Activated CD8-positive, alpha-beta memory T cell treated with anti-CD3 and anti-CD28 coated beads for 36 hours (primary cell): ENCODE measurements around the gene TICAM1. TPM values are rescaled to one million over a fixed set of nuclear protein-coding genes. Genes with fewer than 3 reads are reported as not detected.
"Not testable (repeated sequence)": the region's sequence is repeated elsewhere in the genome, so short reads cannot be mapped to it uniquely, and the experiment has no call there.

ENCODE experiments used
- CTCF ChIA-PET: fragments of 350-600 bp; sonication (Branson Sonifier 250); formaldehyde crosslinking; loops from one replicate; lab custom pipeline; 2021; ENCODE audit warnings: antibody characterized with exemption; lab: Charles Lee
- POLR2A ChIA-PET: fragments of 350-600 bp; sonication (Branson Sonifier 250); formaldehyde crosslinking; loops from one replicate; lab custom pipeline; 2021; ENCODE audit warnings: antibody characterized with exemption; lab: Charles Lee
- total RNA-seq, 2 experiments: library from RNA; stranded (reverse); gene quantifications; one replicate each; pipeline ENCODE4 v1.2.3, GENCODE V29; 2021

The TICAM1 gene
- total RNA-seq, result 10 to 100 TPM; 24.8 to 26.6 TPM

GRCh38 chr19:4831304-4831978 is at the start of gene TICAM1:
TICAM1 (minus strand) TSS chr19:4831712; CDS start chr19:4818377, 13,335 bp downstream.
- ChIA-PET POLR2A (interaction anchor here (0.5 to 0.7 kb wide), 4 partner anchors 80 to 996 kb away, joined by 5 to 15 read pairs (median 6); no protein-coding TSS in a partner anchor), CTCF (interaction anchor here (0.7 to 4.3 kb wide), 9 partner anchors 8 to 429 kb away, joined by 3 to 37 read pairs (median 3); no protein-coding TSS in a partner anchor)

- CTCF ChIA-PET, result interaction anchor here (0.8 kb wide), 1 partner anchor 152 kb away, joined by 3 read pairs; no protein-coding TSS in a partner anchor
- POLR2A ChIA-PET, result no interaction called here
Measured at GRCh38 chr19:4879041-4879440, 47.5 kb upstream of the TICAM1 start.

- CTCF ChIA-PET, result no interaction called here
- POLR2A ChIA-PET, result no interaction called here
Measured at GRCh38 chr19:4878491-4878968, 47.0 kb upstream of the TICAM1 start.

- ChIA-PET CTCF (no interaction called here), POLR2A (no interaction called here)
Measured at GRCh38 chr19:4877753-4878490, 46.4 kb upstream of the TICAM1 start.

GRCh38 chr19:4873930-4874329 is 42.4 kb upstream of the TICAM1 start:
- CTCF ChIA-PET, result interaction anchor here (0.6 to 7.0 kb wide), 2 partner anchors 39 to 157 kb away, joined by 4 to 30 read pairs; no protein-coding TSS in a partner anchor
- POLR2A ChIA-PET, result interaction anchor here (0.6 to 1.1 kb wide), 2 partner anchors 21 to 38 kb away, joined by 3 read pairs; no protein-coding TSS in a partner anchor

GRCh38 chr19:4871711-4872110 is 40.2 kb upstream of the TICAM1 start:
- CTCF ChIA-PET, result interaction anchor here (1.0 to 7.0 kb wide), 7 partner anchors 16 to 159 kb away, joined by 3 to 30 read pairs (median 7); partner anchors contain the start of gene UHRF1
- POLR2A ChIA-PET, result no interaction called here

GRCh38 chr19:4870025-4870700 is 38.7 kb upstream of the TICAM1 start:
- ChIA-PET POLR2A (interaction anchor here (0.6 to 0.9 kb wide), 2 partner anchors 13 to 41 kb away, joined by 3 to 4 read pairs; no protein-coding TSS in a partner anchor), CTCF (interaction anchor here (0.6 to 7.0 kb wide), 6 partner anchors 12 to 161 kb away, joined by 3 to 30 read pairs (median 6); no protein-coding TSS in a partner anchor)

- CTCF ChIA-PET, result interaction anchor here (0.6 to 2.7 kb wide), 7 partner anchors 17 to 163 kb away, joined by 3 to 13 read pairs (median 7); partner anchors contain the start of gene FEM1A
- POLR2A ChIA-PET, result no interaction called here
Measured at GRCh38 chr19:4868286-4868834, 36.8 kb upstream of the TICAM1 start.

GRCh38 chr19:4867534-4868285 is 36.2 kb upstream of the TICAM1 start, which contains the start of gene PLIN3:
PLIN3 (minus strand) TSS chr19:4867667; CDS start chr19:4861394, 6,273 bp downstream.
- CTCF ChIA-PET, result interaction anchor here (0.6 to 2.0 kb wide), 8 partner anchors 17 to 164 kb away, joined by 3 to 13 read pairs (median 4); partner anchors contain the start of gene FEM1A
- POLR2A ChIA-PET, result interaction anchor here (0.6 to 0.7 kb wide), 2 partner anchors 62 to 273 kb away, joined by 3 to 5 read pairs; no protein-coding TSS in a partner anchor

GRCh38 chr19:4866595-4867424 is 35.3 kb upstream of the TICAM1 start:
- ChIA-PET CTCF (interaction anchor here (0.7 to 2.0 kb wide), 9 partner anchors 15 to 76 kb away, joined by 3 to 13 read pairs (median 4); partner anchors contain the start of gene FEM1A), POLR2A (interaction anchor here (0.6 to 0.7 kb wide), 2 partner anchors 61 to 272 kb away, joined by 3 to 5 read pairs; no protein-coding TSS in a partner anchor)

- CTCF ChIA-PET, result interaction anchor here (0.7 to 2.3 kb wide), 3 partner anchors 10 to 144 kb away, joined by 4 to 8 read pairs (median 5); no protein-coding TSS in a partner anchor
- POLR2A ChIA-PET, result no interaction called here
Measured at GRCh38 chr19:4861147-4861546, 29.6 kb upstream of the TICAM1 start.

- CTCF ChIA-PET, result interaction anchor here (1.0 to 1.4 kb wide), 2 partner anchors 8 to 29 kb away, joined by 3 to 5 read pairs; no protein-coding TSS in a partner anchor
- POLR2A ChIA-PET, result no interaction called here
Measured at GRCh38 chr19:4859697-4860096, 28.2 kb upstream of the TICAM1 start.

GRCh38 chr19:4856468-4856867 is 25.0 kb upstream of the TICAM1 start:
- ChIA-PET CTCF (interaction anchor here (1.0 to 10.4 kb wide), 2 partner anchors 49 to 58 kb away, joined by 3 to 157 read pairs; no protein-coding TSS in a partner anchor), POLR2A (interaction anchor here (0.6 kb wide), 1 partner anchor 35 kb away, joined by 3 read pairs; no protein-coding TSS in a partner anchor)

- POLR2A ChIA-PET, result not testable (repeated sequence)
- CTCF ChIA-PET, result interaction anchor here (0.7 to 10.4 kb wide), 5 partner anchors 23 to 177 kb away, joined by 3 to 157 read pairs (median 3); no protein-coding TSS in a partner anchor
Measured at GRCh38 chr19:4853506-4853905, 22.0 kb upstream of the TICAM1 start.

- POLR2A ChIA-PET, result interaction anchor here (1.0 kb wide), 1 partner anchor 43 kb away, joined by 4 read pairs; no protein-coding TSS in a partner anchor
- CTCF ChIA-PET, result interaction anchor here (0.8 to 10.4 kb wide), 9 partner anchors 10 to 184 kb away, joined by 3 to 157 read pairs (median 5); no protein-coding TSS in a partner anchor
Measured at GRCh38 chr19:4852484-4852883, 21.0 kb upstream of the TICAM1 start.
